ENCODE results near the gene GALNT16.

GALNT16 gene

DNA sequence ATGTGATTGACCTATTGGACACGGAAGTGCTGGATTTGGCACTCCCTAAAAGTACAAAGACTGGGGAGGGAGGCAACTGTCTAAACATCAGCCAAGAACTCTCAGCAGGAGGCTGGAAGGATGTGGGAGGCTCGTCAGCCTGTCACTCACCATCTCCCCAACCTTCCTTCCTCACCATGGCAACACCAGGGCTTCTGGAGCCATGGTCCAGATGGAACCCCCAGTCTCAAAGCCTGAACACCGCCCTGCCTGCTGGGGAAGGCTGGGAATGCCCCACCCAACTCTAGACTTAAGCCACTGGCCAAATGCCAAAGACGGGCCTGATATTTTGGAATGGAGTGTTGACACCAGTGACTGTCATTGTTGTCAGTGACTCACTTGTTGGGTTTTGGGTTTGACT is 55.3 kb downstream of the GALNT16 start:
- Histone ChIP-seq H3K4me1 (ENCODE audit: control insufficient read depth, insufficient read depth, low read length) (no peaks in the 10 kb centered on the region), H3K4me3 (ENCODE audit: low read length) (no peak overlapping the region), H3K27me3 (ENCODE audit: control insufficient read depth, insufficient read depth, low read length) (no peaks in the 10 kb centered on the region), H3K9me3 (ENCODE audit: control insufficient read depth, low read length) (no peaks in the 10 kb centered on the region), H3K9ac (ENCODE audit: low read length) (no peak overlapping the region), H3K36me3 (ENCODE audit: control insufficient read depth, insufficient read depth, low read length) (no peaks in the 10 kb centered on the region)

DNA sequence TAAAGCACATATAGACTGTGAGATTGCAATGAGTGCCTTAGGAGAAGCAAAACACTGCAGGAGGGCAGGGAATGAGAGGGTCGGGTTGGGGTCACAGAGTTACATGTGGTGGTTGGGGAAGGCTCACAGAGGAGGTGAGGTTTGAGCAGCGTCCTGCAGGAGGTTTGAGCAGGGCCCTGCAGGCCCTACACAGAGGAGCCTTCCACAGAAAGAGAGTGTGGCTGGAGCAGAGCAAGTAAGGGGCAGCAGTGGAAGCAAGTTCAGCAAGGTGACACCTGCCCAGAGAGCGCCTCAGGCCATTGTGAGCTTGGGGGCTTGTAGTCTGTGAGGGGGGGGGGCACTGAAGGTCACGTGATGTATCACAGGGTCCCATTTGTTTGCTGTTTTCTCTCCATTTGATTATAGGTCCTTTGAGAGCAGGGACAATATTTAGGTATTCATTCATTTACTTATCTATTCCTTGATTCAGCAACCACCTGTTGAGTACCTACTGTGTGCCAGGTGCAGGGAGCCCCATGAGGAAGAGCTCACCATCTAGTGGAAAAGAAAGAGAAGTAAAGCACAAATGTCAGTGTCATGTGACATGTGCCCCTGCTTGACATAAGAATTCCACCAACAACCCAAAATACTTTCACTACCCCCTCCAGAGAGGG is 56.6 kb downstream of the GALNT16 start:
- no peaks in the 10 kb centered on the region for H3K4me1 ChIP-seq (ENCODE audit: control insufficient read depth, insufficient read depth, low read length)
- no peaks in the 10 kb centered on the region for H3K9me3 ChIP-seq (ENCODE audit: control insufficient read depth, low read length)
- no peaks in the 10 kb centered on the region for H3K27me3 ChIP-seq (ENCODE audit: control insufficient read depth, insufficient read depth, low read length)
- no peaks in the 10 kb centered on the region for H3K36me3 ChIP-seq (ENCODE audit: control insufficient read depth, insufficient read depth, low read length)
- H3K4me3 ChIP-seq (ENCODE audit: low read length) = no peak overlapping the region
- no peak overlapping the region for H3K9ac ChIP-seq (ENCODE audit: low read length)

DNA sequence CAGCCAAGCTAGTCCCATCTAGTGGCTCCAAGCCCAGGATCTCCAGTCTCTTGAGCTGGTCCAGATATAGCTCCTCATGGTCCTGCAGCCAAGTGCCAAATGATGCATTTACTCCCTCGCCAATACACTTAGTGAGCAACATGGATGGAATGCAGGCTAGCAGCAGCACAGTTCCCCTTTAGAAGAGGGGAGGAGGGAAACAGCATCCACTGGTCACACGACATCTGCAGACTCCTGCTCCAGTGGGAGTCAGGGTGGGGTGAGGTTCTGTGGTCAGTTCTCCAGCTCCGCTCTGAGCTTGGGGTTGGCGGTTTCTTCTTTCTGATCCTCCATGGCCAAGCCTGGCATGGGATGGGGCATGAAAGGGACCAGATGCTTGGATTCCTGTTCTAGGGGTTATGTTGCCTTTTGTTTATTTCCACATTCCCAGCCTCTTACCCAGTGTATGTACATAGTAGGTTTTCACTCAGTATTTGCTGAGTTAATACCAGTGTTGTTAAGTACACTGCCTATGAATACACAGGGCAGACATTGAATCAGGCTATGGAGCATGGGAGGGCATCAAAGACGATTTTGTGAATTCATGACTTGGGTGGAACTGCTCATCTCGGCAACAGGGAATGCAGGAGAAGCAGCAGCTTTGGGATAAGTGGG is 57.3 kb downstream of the GALNT16 start:
- Histone ChIP-seq H3K9ac (ENCODE audit: low read length) (no peak overlapping the region), H3K9me3 (ENCODE audit: control insufficient read depth, low read length) (no peaks in the 10 kb centered on the region), H3K4me1 (ENCODE audit: control insufficient read depth, insufficient read depth, low read length) (no peaks in the 10 kb centered on the region), H3K4me3 (ENCODE audit: low read length) (no peak overlapping the region), H3K36me3 (ENCODE audit: control insufficient read depth, insufficient read depth, low read length) (no peaks in the 10 kb centered on the region), H3K27me3 (ENCODE audit: control insufficient read depth, insufficient read depth, low read length) (no peaks in the 10 kb centered on the region)

DNA sequence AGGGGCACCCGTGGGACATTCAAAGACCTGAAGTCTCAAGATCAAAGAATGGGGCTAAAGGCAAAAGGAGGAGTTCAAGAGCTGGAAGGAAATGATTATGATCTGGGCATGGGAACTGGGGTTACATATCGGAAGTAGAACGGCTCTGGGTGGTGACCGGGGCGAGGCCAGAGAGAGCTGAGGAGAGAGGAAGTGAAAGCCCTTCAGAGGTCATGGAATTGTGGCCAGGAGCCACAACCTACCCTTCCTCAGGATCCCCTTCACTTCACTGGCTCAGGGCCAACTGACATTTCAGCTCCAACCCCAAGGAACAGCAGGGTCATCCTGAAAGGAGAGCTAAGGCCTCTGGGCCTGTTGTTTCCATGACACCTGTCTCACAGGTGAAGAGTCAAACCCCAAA is 57.8 kb downstream of the GALNT16 start:
- H3K9ac ChIP-seq (ENCODE audit: low read length) = no peak overlapping the region
- no peaks in the 10 kb centered on the region for H3K9me3 ChIP-seq (ENCODE audit: control insufficient read depth, low read length)
- no peaks in the 10 kb centered on the region for H3K36me3 ChIP-seq (ENCODE audit: control insufficient read depth, insufficient read depth, low read length)
- H3K27me3 ChIP-seq (ENCODE audit: control insufficient read depth, insufficient read depth, low read length) = no peaks in the 10 kb centered on the region
- no peaks in the 10 kb centered on the region for H3K4me1 ChIP-seq (ENCODE audit: control insufficient read depth, insufficient read depth, low read length)
- H3K4me3 ChIP-seq (ENCODE audit: low read length) = no peak overlapping the region

DNA sequence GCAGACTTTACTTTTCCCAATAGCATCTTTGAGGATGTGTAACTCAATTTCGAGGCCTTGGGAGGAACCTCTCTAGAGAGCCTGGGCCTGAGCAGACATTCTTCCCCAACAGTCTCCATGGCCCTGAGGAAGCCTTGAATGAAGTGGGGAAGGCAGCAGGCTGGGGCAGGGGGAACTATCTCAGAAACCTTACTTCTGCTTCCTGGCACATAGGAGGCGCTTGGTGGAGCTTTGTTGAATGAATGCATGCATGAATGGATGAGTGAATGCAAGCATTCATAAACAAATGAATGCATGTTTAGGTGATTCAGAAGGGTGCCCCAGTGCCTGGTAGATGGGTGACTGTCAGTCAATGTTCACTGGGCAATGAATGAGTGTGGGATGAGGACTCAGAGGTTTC is 58.3 kb downstream of the GALNT16 start:
- H3K36me3 ChIP-seq (ENCODE audit: control insufficient read depth, insufficient read depth, low read length) = no peaks in the 10 kb centered on the region
- no peaks in the 10 kb centered on the region for H3K4me1 ChIP-seq (ENCODE audit: control insufficient read depth, insufficient read depth, low read length)
- no peak overlapping the region for H3K4me3 ChIP-seq (ENCODE audit: low read length)
- H3K9ac ChIP-seq (ENCODE audit: low read length) = no peak overlapping the region
- no peaks in the 10 kb centered on the region for H3K27me3 ChIP-seq (ENCODE audit: control insufficient read depth, insufficient read depth, low read length)
- no peaks in the 10 kb centered on the region for H3K9me3 ChIP-seq (ENCODE audit: control insufficient read depth, low read length)

DNA sequence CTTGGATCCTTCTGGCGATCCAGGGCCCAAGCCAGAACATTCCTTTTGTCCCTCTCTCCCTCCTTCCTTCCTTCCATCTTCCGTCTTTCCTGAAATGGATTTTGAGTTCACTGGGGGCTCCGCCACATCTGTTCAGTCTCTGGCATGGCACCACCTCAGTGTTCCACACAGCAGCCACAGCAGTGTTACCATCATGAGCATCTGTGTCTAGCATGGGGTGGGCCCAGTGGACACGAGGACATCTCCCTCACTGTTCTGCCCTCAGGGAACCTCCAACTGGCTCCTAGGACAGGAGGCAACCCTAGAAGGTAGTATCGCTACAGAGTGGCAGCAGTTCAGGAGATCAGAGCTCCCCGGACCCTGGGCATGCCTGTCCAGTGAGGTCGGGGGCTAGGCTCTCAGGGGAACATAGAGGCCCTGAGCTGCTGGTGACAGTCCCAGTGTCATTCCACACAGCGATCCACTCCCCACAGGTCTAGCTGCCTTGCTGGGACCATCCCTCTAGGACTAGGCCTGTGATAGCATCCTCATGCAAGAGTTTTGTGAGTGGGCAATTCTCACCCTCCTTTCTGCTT is 59.0 kb downstream of the GALNT16 start:
- Histone ChIP-seq H3K9ac (ENCODE audit: low read length) (no peak overlapping the region), H3K9me3 (ENCODE audit: control insufficient read depth, low read length) (no peaks in the 10 kb centered on the region), H3K4me3 (ENCODE audit: low read length) (no peak overlapping the region), H3K36me3 (ENCODE audit: control insufficient read depth, insufficient read depth, low read length) (no peaks in the 10 kb centered on the region), H3K27me3 (ENCODE audit: control insufficient read depth, insufficient read depth, low read length) (no peaks in the 10 kb centered on the region), H3K4me1 (ENCODE audit: control insufficient read depth, insufficient read depth, low read length) (no peaks in the 10 kb centered on the region)

DNA sequence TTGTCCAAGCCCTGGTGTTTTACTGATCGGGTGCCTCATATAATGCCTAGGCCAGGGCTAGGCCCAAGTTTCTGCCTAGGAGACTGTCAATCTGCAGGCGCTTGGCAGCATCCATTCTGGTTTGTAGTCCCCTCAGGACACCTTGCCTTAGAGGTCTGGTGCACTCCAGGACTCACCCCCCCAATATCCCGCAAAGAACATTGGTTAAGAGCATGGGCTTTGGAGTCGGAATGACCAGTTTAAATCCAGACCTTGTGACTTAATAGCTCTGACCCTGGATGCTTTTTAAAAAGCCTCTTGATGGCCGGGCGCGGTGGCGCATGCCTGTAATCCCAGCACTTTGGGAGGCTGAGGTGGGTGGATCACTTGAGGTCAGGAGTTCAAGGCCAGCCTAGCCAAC is 60.0 kb downstream of the GALNT16 start:
- Histone ChIP-seq H3K27me3 (ENCODE audit: control insufficient read depth, insufficient read depth, low read length) (no peaks in the 10 kb centered on the region), H3K36me3 (ENCODE audit: control insufficient read depth, insufficient read depth, low read length) (no peaks in the 10 kb centered on the region), H3K9me3 (ENCODE audit: control insufficient read depth, low read length) (no peaks in the 10 kb centered on the region), H3K4me1 (ENCODE audit: control insufficient read depth, insufficient read depth, low read length) (no peaks in the 10 kb centered on the region), H3K9ac (ENCODE audit: low read length) (no peak overlapping the region), H3K4me3 (ENCODE audit: low read length) (no peak overlapping the region)

DNA sequence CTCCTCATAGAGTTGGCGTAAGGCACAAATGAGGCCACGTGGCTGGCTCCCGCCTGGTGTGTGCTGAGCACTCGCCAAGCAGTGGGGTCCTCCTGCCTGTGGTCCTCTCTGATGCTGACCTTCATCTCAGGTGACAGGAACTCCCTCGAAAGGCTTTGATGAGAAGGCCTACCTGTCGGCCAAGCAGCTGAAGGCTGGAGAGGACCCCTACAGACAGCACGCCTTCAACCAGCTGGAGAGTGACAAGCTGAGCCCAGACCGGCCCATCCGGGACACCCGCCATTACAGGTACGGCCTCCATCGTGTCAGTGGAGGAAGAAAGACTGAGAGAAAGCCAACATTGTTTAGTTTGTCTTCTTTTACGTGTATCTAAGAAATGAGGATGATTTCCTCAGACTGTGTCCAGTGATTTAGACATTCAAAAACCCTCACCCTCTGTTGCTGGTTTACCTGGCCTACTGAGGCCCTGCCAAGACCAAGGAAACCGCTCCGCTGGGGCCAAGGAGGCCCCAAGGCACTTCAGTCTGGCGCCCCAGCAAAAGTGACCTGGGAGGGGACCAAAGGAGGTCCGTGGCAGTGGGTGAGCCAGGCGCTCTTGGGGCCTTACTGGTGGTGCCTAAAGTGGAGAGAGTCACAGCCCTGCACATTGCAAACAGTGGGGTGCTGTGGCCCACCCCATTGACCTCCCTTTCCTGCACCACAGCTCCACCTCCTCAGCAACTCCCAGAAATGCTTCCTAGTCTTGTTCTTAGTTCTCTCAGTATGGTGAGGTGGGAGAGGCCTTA is 60.8 kb downstream of the GALNT16 start:
- H3K36me3 ChIP-seq (ENCODE audit: control insufficient read depth, insufficient read depth, low read length) = no peaks in the 10 kb centered on the region
- no peaks in the 10 kb centered on the region for H3K4me1 ChIP-seq (ENCODE audit: control insufficient read depth, insufficient read depth, low read length)
- no peak overlapping the region for H3K9ac ChIP-seq (ENCODE audit: low read length)
- H3K27me3 ChIP-seq (ENCODE audit: control insufficient read depth, insufficient read depth, low read length) = peaks cover 5% of the 10 kb centered on the region
- H3K9me3 ChIP-seq (ENCODE audit: control insufficient read depth, low read length) = no peaks in the 10 kb centered on the region
- no peak overlapping the region for H3K4me3 ChIP-seq (ENCODE audit: low read length)

DNA sequence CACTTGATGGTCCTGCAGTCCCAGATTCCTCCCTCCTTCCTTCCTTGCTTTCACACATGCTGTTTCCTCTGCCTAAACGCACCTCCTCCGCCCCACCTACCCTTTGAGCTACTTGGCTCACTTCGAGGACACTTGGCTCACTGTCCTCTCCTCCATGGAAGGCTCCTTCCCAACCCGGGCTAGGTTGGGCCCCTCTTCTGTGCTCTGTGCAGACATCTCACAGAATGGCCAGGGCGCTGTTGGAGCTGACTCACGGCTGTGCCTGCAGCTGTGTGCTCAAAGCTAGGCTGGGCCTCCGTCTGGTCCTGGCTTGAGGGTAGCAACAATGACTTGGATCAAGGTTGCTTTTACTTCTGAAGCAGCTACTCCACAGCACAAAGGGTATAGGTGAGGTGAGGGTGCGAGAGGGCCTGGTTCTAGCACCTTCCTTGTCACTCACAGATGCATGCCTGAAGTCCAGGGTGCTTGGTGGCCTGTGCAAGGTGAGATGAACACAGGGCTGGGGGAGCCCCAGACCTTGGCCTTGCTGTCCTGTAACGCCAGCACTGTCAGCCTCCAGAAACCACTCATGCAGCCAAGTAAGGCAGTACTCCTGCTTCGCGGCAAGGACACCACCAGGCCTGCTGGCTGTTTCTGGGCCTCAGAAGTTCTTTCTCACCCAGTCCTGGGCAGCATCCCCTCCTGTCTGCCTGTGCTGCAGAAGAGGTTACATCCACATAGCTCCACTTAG is 61.8 kb downstream of the GALNT16 start:
- Histone ChIP-seq H3K9me3 (ENCODE audit: control insufficient read depth, low read length) (no peaks in the 10 kb centered on the region), H3K9ac (ENCODE audit: low read length) (no peak overlapping the region), H3K4me3 (ENCODE audit: low read length) (no peak overlapping the region), H3K4me1 (ENCODE audit: control insufficient read depth, insufficient read depth, low read length) (no peaks in the 10 kb centered on the region), H3K27me3 (ENCODE audit: control insufficient read depth, insufficient read depth, low read length) (peaks cover 7% of the 10 kb centered on the region), H3K36me3 (ENCODE audit: control insufficient read depth, insufficient read depth, low read length) (no peaks in the 10 kb centered on the region)

DNA sequence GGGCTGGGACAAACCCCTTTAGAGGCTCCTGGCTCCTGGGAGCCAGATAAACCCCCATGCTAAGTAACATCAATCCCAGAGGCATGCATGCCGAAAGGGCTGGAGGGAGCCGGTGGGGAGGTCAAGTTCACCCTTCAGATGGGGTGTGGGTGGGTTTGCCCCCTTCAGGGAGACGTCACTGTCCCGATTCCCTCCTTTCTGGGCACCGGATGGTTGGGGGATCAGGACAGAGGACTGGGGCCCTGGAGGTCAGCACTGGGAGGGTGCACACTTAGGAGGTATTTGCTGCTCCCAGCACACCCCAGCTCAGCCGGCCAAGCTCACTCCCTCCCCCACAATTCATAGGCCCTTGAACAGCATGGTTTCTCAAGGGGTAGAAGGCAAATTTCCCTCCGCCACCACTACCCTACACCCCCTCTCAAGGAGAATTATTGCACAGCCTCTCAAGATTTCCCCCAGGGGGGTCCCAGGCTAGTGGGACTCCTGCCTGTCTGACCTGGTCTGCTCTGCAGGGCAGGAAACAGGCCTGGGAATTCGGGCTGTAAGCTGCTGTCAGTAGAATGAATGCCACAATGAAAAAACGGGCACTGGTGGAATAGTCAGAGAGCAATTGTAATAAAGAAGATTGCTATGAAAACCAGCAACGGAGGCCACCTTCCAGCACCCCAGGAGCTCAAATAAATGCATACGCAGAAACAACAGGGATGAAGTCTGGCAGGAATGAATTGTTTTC is 63.5 kb downstream of the GALNT16 start:
- H3K9ac ChIP-seq (ENCODE audit: low read length) = no peak overlapping the region
- H3K9me3 ChIP-seq (ENCODE audit: control insufficient read depth, low read length) = no peaks in the 10 kb centered on the region
- no peaks in the 10 kb centered on the region for H3K36me3 ChIP-seq (ENCODE audit: control insufficient read depth, insufficient read depth, low read length)
- H3K27me3 ChIP-seq (ENCODE audit: control insufficient read depth, insufficient read depth, low read length) = peaks cover 7% of the 10 kb centered on the region
- H3K4me3 ChIP-seq (ENCODE audit: low read length) = no peak overlapping the region
- no peaks in the 10 kb centered on the region for H3K4me1 ChIP-seq (ENCODE audit: control insufficient read depth, insufficient read depth, low read length)

DNA sequence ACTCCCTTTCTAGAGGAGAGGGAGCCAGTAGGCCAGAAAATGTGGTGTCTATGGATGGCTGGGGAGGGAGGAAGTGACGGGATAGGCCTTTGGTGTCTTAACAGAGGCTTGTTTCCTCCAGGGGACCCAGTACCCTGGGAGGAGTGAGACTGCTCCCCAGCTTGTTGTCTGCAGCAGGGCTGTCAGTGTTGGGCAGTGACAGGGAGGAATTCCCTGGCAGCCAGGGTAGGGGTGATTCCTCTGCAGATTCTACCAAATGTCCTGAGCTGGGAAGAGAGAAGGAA is 64.0 kb downstream of the GALNT16 start:
- Histone ChIP-seq H3K4me1 (ENCODE audit: control insufficient read depth, insufficient read depth, low read length) (no peaks in the 10 kb centered on the region), H3K27me3 (ENCODE audit: control insufficient read depth, insufficient read depth, low read length) (peaks cover 7% of the 10 kb centered on the region), H3K36me3 (ENCODE audit: control insufficient read depth, insufficient read depth, low read length) (no peaks in the 10 kb centered on the region), H3K4me3 (ENCODE audit: low read length) (no peak overlapping the region), H3K9me3 (ENCODE audit: control insufficient read depth, low read length) (no peaks in the 10 kb centered on the region), H3K9ac (ENCODE audit: low read length) (no peak overlapping the region)

All from mucosa of stomach (tissue), 1 donor.